Measurements from ENCODE around the gene ARAF.

DNA sequence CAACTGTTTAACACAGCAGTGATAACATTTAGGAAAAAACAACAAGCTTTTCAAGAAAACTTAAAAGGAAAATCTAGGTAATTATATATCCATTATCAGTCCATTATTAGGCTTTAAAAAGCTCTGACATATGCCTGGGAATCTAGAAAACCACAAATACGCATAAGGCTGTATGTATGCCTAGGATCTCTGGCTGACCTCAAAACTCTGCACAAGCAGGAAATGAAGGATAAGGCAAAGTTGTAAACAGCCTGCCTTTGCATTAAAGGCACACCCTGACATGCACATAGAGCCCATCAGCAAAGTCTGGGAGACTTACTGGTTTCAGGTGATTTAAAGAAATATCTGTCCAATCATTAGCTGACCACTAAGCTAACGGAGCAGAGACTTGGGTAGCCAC, 35.3 kb downstream of the ARAF start:
- TF ChIP-seq, protein P1, sequence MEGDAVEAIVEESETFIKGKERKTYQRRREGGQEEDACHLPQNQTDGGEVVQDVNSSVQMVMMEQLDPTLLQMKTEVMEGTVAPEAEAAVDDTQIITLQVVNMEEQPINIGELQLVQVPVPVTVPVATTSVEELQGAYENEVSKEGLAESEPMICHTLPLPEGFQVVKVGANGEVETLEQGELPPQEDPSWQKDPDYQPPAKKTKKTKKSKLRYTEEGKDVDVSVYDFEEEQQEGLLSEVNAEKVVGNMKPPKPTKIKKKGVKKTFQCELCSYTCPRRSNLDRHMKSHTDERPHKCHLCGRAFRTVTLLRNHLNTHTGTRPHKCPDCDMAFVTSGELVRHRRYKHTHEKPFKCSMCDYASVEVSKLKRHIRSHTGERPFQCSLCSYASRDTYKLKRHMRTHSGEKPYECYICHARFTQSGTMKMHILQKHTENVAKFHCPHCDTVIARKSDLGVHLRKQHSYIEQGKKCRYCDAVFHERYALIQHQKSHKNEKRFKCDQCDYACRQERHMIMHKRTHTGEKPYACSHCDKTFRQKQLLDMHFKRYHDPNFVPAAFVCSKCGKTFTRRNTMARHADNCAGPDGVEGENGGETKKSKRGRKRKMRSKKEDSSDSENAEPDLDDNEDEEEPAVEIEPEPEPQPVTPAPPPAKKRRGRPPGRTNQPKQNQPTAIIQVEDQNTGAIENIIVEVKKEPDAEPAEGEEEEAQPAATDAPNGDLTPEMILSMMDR (conservative IDR thresholded peaks at IDR 0.05 in 1 of 2, IDR thresholded peaks at IDR 0.05 in 1 of 2; ENCODE audit: extremely low read depth in 1 of 2, insufficient read depth in 1 of 2, low read depth in 1 of 2, low read length in 2 of 2), result no peak
- no peak for TF ChIP-seq EZH2 (IDR thresholded peaks at IDR 0.05; ENCODE audit: borderline replicate concordance, low read length)

Measured in mammary epithelial cell (primary cell).